NCI-H524 treated with DMSO at 0.1 percent for 48 hours (cell line): Measurements from ENCODE around the gene NDRG3.

Experiments used
- DNase-seq: peaks from one replicate; lab custom pipeline; 2025; lab: John Stamatoyannopoulos, UW

Gene NDRG3

GRCh38 chr20:36606158-36607066 lies 139.5 kb downstream of the NDRG3 start:
- DNase-seq: no peak

- DNase-seq: peak; percentile 86
Observed at GRCh38 chr20:36605399-36606157, 140.3 kb downstream of the NDRG3 start, which contains the start of gene RAB5IF. Gene RAB5IF (plus strand): TSS chr20:36605779. CDS start chr20:36605952, 173 bp downstream.

GRCh38 chr20:36604952-36605398 lies 140.9 kb downstream of the NDRG3 start:
- DNase-seq: no peak
